Measurements from ENCODE around the gene MICU2.
"Not testable (repeated sequence)": the region's sequence is repeated elsewhere in the genome, so short reads cannot be mapped to it uniquely, and the experiment has no call there.

The MICU2 gene

DNA sequence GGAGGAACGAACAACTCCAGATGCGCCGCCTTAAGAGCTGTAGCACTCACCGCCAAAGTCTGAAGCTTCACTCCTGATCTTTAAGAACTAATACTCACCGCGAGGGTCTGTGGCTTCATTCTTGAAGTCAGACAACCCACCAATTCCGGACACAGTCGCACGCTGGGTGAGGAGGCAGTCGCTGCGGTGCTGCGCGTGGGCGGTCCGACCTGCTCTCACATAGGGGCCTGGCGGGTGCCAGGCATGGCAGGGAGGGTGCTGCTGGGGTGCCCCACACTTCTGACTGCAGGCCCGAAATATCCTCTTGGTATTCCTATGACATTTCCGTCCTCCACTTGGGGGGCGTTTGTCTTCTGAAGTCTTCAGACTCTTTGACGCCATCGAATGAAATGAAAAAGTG is 7.4 kb upstream of the MICU2 start:
- ATAC-seq = no peak
- Mint-ChIP-seq H3K27ac (no peak overlapping the region), H3K4me1 (no peaks in the 10 kb centered on the region), H3K9me3 (no peaks in the 10 kb centered on the region), H3K4me3 (no peak overlapping the region), H3K27me3 (peaks cover 10% of the 10 kb centered on the region)
- no peak for DNase-seq

- no peak overlapping the region for H3K27ac Mint-ChIP-seq
- no peaks in the 10 kb centered on the region for H3K4me1 Mint-ChIP-seq
- H3K27me3 Mint-ChIP-seq = peaks cover 10% of the 10 kb centered on the region
- no peak overlapping the region for H3K4me3 Mint-ChIP-seq
- DNase-seq (no peak), ATAC-seq (no peak)
- H3K9me3 Mint-ChIP-seq = no peaks in the 10 kb centered on the region
Measured at GRCh38 chr13:21610687-21611086, 6.7 kb upstream of the MICU2 start.

GRCh38 chr13:21608961-21609360 is 5.0 kb upstream of the MICU2 start:
- H3K4me1 Mint-ChIP-seq = peaks cover 12% of the 10 kb centered on the region
- peak overlapping the region in 1 of 2 donors; percentile 19 for H3K27ac Mint-ChIP-seq
- H3K27me3 Mint-ChIP-seq = peaks cover 10% of the 10 kb centered on the region
- no peak overlapping the region for H3K4me3 Mint-ChIP-seq
- no peaks in the 10 kb centered on the region for H3K9me3 Mint-ChIP-seq
- no peak for DNase-seq
- no peak for ATAC-seq

- DNase-seq (no peak), ATAC-seq (no peak)
- no peaks in the 10 kb centered on the region for H3K9me3 Mint-ChIP-seq
- H3K4me1 Mint-ChIP-seq = peaks cover 18% of the 10 kb centered on the region
- H3K27ac Mint-ChIP-seq = no peak overlapping the region
- no peak overlapping the region for H3K4me3 Mint-ChIP-seq
- peaks cover 10% of the 10 kb centered on the region for H3K27me3 Mint-ChIP-seq
Measured at GRCh38 chr13:21606796-21607195, 2.8 kb upstream of the MICU2 start.

- no peaks in the 10 kb centered on the region for H3K9me3 Mint-ChIP-seq
- peaks cover 10% of the 10 kb centered on the region for H3K27me3 Mint-ChIP-seq
- H3K4me1 Mint-ChIP-seq = peaks cover 23% of the 10 kb centered on the region
- DNase-seq = no peak
- ATAC-seq = no peak
- no peak overlapping the region for H3K4me3 Mint-ChIP-seq
- H3K27ac Mint-ChIP-seq = no peak overlapping the region
Measured at GRCh38 chr13:21606251-21606650, 2.3 kb upstream of the MICU2 start.

GRCh38 chr13:21596722-21597121 is 7.2 kb downstream of the MICU2 start:
- peaks cover 0 to 7% of the 10 kb centered on the region in 2 donors for H3K9me3 Mint-ChIP-seq
- no peaks in the 10 kb centered on the region for H3K27me3 Mint-ChIP-seq
- DNase-seq (no peak), ATAC-seq (no peak)
- no peak overlapping the region for H3K27ac Mint-ChIP-seq
- peaks cover 59% of the 10 kb centered on the region for H3K4me1 Mint-ChIP-seq
- H3K4me3 Mint-ChIP-seq = no peak overlapping the region

- no peak for ATAC-seq
- H3K27ac Mint-ChIP-seq = no peak overlapping the region
- no peak for DNase-seq
- H3K4me3 Mint-ChIP-seq = no peak overlapping the region
- H3K4me1 Mint-ChIP-seq = peaks cover 62% of the 10 kb centered on the region
- H3K9me3 Mint-ChIP-seq = peaks cover 0 to 7% of the 10 kb centered on the region in 2 donors
- no peaks in the 10 kb centered on the region for H3K27me3 Mint-ChIP-seq
Measured at GRCh38 chr13:21595546-21595822, 8.5 kb downstream of the MICU2 start.

- H3K9me3 Mint-ChIP-seq = peaks cover 0 to 7% of the 10 kb centered on the region in 2 donors
- H3K4me3 Mint-ChIP-seq = no peak overlapping the region
- H3K27me3 Mint-ChIP-seq = no peaks in the 10 kb centered on the region
- ATAC-seq (peak; percentile 31), DNase-seq (no peak)
- no peak overlapping the region for H3K27ac Mint-ChIP-seq
- peaks cover 61% of the 10 kb centered on the region for H3K4me1 Mint-ChIP-seq
Measured at GRCh38 chr13:21594715-21595545, 9.0 kb downstream of the MICU2 start.

DNA sequence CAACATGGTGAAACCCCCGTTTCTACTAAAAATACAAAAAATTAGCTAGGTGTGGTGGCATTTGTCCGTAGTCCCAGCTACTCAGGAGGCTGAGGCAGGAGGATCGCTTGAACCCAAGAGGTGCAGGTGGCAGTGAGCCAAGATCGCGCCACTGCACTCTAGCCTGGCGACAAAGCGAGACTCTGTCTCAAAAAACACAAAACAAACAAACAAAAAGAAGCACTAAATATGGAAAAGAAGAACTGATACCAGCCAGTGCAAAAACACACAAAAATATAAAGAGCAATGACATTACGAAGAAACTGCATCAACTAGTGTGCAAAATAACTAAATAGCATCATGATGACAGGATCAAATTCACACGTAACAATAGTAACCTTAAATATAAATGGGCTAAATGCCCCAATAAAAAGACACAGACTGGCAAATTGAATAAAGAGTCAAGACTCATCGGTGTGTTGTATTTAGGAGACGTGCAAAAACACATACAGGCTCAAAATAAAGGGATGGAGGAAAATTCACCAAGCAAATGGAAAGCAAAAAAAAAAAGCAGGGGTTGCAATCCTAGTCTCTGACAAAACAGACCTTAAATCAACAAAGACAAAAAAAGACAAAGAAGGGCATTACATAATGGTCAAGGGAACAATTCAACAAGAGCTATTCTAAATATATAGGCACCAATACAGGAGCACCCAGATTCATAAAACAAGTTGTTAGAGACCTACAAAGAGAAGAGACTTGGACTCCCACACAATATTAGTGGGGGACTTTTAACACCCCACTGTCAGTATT is 13.1 kb downstream of the MICU2 start:
- H3K27ac Mint-ChIP-seq, H3K9me3 Mint-ChIP-seq, ATAC-seq, H3K27me3 Mint-ChIP-seq, H3K4me3 Mint-ChIP-seq, DNase-seq: not testable (repeated sequence)
- H3K4me1 Mint-ChIP-seq = peaks cover 71% of the 10 kb centered on the region

GRCh38 chr13:21590231-21590630 is 13.7 kb downstream of the MICU2 start:
- no peak for ATAC-seq

GRCh38 chr13:21589510-21589909 is 14.5 kb downstream of the MICU2 start:
- H3K27me3 Mint-ChIP-seq, ATAC-seq, H3K9me3 Mint-ChIP-seq, H3K27ac Mint-ChIP-seq, DNase-seq, H3K4me3 Mint-ChIP-seq: not testable (repeated sequence)
- H3K4me1 Mint-ChIP-seq = peaks cover 61% of the 10 kb centered on the region

More at GRCh38 chr13:21590231-21590630, 13.7 kb downstream of the MICU2 start:
- Mint-ChIP-seq H3K27ac (no peak overlapping the region), H3K9me3 (peaks cover 0 to 7% of the 10 kb centered on the region in 2 donors), H3K27me3 (no peaks in the 10 kb centered on the region), H3K4me1 (peaks cover 65% of the 10 kb centered on the region), H3K4me3 (no peak overlapping the region)
- DNase-seq = no peak

GRCh38 chr13:21588411-21588810 is 15.6 kb downstream of the MICU2 start:
- peaks cover 51% of the 10 kb centered on the region for H3K4me1 Mint-ChIP-seq
- not testable (repeated sequence) for ATAC-seq, H3K9me3 Mint-ChIP-seq, H3K27ac Mint-ChIP-seq, DNase-seq, H3K27me3 Mint-ChIP-seq, H3K4me3 Mint-ChIP-seq

GRCh38 chr13:21584973-21585592 is 18.9 kb downstream of the MICU2 start:
- ATAC-seq (no peak), DNase-seq (no peak)
- H3K9me3 Mint-ChIP-seq = peaks cover 5 to 8% of the 10 kb centered on the region in 2 donors
- H3K27me3 Mint-ChIP-seq = no peaks in the 10 kb centered on the region
- no peak overlapping the region for H3K27ac Mint-ChIP-seq
- H3K4me3 Mint-ChIP-seq = no peak overlapping the region
- H3K4me1 Mint-ChIP-seq = peaks cover 45% of the 10 kb centered on the region

- DNase-seq = no peak
- H3K4me1 Mint-ChIP-seq = peaks cover 45% of the 10 kb centered on the region
Measured at GRCh38 chr13:21583478-21583877, 20.5 kb downstream of the MICU2 start.

DNA sequence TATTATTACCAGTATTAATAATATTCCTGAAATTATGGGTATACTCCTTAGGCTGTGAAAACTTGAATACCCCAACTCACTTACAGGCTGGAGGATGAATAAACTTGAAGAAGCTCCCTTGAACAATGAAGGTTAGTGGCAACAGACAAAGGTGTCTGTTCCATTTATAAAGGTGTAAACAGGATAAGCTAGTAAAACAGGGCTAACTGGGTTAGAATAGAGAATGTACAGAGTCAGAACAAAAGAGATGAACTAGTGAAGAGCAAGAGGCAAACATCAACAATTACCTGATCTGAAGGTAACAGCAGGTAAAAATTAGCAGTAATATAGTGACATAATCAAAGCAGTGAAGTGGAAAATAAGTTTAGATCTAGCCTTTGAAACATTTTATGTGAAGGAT is 23.2 kb downstream of the MICU2 start:
- Mint-ChIP-seq H3K27ac (no peak overlapping the region), H3K4me3 (no peak overlapping the region), H3K9me3 (peaks cover 5 to 8% of the 10 kb centered on the region in 2 donors), H3K4me1 (peaks cover 43% of the 10 kb centered on the region), H3K27me3 (no peaks in the 10 kb centered on the region)
- DNase-seq (no peak), ATAC-seq (no peak)

More at GRCh38 chr13:21583478-21583877, 20.5 kb downstream of the MICU2 start:
- Mint-ChIP-seq H3K9me3 (peaks cover 5 to 8% of the 10 kb centered on the region in 2 donors), H3K27ac (no peak overlapping the region), H3K4me3 (no peak overlapping the region), H3K27me3 (no peaks in the 10 kb centered on the region)
- ATAC-seq = no peak
